HPDE6-E6E7 (cell line): ENCODE measurements around the gene PRXL2B.
A peak's percentile ranks its signal among the peaks of the same experiment; 100 is the strongest.

Experiments
- DNase-seq: peaks from one replicate; pipeline ENCODE4 v3.0.0; 2011; ENCODE audit warnings: missing footprints; ENCODE audit errors: extremely low spot score

Gene PRXL2B

DNA sequence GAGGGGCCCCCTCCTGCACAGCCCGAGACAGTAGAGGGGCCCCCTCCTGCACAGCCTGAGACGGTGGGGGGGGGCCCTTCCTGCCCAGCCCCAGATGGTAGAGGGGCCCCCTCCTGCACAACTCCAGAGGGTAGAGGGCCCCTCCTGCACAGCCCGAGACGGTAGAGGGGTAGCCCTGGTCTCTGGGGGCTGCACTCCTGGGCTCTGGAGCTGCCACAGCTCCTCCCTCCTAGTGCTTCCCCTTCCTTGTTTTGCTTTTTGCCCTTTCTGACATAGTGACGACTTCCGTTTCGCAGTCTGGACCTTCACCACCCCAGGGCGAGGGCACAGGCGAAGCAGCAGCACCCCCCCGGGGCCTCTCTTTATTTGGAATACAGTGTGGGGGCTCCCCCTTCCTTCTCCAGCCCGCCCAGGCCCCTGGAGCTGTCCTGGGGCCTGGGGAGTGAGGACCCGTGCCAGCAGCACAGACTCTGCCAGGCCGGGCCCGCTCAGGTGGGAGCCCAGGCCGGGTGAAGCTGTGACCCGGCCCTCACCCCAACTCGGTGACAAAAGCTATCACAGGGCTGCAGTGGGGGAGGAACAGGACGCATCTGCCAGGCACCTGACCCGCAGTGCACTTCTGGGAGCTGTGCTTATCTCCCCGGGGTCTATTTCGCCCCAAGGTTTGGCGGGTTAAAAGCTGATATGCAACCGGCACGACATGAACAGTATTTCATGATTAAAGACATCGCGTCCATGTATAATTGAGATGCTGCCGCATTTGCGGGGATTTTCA is 1.1 kb upstream of the PRXL2B start:
- peak; percentile 26 for DNase-seq

DNA sequence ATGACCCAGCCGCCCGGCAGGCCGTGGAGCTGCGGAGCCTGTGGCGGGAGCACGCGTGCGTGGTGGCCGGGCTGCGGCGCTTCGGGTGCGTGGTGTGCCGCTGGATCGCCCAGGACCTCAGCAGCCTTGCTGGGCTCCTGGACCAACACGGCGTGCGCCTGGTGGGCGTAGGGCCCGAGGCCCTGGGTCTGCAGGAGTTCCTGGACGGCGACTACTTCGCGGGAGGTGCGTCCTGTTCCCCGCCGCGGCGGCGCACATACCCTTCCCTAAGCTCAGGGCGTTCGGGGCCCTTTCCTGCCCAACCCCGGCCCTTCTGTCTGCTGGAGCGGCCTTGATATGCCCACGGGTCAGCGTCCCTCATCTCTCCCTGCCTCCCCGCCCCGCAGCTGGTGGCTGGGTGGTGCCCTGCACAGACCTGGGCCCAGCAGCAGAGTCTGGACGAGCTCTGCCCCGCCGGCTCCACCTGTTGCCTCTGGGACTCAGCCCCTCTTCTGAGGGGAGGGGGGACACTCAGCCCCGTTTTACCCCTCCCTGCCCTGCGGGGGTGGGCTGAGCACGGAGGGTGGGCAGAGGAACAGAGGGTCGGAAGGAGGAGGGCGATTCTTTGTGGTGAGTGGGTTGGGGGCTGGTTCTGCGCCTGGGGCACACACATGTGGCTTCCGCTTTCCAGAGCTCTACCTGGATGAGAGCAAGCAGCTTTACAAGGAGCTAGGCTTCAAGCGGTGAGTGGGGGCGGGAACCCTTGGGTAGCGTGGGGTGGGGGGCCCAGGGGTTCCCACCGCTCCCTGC is 688 bp downstream of the PRXL2B start:
- DNase-seq, result no peak

DNA sequence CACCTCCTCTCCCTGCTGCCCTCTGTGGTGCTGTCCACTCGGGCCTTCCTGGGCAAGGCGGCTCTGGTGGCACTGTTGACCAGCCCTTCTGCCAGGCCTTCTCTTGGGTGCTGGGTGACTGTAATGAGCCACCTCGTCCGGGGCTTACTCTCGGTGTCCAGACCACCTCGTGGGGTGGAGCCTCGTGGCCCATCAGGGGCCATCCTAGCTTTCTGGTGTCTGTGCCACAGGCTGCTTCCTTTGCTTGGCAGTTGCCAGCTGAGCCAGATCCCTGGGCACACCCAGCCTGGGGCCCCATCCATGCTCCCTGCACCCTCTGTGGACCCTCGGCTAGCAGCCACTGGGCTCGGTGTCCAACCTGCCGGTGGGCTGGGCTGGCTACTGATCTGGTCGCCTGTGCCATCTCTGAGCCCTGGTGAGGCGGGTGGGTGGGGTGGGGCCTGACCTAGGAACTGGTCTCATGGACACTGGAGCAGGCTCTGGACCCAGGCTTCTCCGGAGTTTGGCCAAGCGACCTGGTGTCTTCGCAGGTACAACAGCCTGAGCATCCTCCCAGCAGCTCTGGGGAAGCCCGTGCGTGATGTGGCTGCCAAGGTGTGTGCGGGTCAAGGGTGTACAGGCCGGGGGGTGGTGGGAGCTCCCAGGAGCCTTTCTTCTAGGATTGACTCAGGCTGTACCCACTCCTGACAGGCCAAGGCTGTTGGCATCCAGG is 1.4 kb downstream of the PRXL2B start:
- no peak for DNase-seq

DNA sequence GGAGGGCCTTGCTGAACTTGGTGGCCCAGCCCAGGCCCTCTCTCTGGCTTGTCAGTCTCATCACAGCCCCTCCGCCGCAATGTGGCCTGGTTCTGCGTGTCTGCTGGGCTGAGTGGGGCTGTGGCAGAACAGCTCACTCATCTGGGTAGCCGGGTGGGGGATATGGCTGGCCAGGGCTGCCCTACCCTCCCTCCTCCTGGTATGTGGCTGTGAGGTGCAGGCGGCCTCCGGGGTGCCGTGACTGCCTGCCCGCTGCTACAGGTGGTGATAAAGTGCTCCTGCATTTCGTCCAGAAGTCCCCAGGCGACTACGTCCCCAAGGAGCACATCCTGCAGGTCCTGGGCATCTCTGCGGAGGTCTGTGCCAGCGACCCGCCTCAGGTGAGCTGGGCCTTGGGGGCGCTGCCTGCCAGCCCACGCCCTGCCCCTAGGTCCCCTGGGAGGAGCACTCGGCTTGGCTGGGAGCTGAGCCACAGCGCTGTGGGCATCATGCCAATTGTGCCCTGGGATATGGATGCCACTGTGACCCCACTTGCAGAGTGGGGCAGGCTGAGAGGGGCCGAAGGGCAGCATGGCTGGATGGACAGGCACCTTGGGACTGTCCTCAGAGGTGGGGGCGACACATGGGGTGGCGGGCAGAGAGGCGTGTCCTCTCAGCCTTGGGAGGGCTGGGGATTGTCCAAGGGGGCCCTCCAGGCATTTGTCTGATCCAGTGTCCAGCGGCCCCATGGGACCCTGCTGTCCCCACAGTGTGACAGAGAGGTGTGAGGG is 2.3 kb downstream of the PRXL2B start:
- DNase-seq, result no peak

DNA sequence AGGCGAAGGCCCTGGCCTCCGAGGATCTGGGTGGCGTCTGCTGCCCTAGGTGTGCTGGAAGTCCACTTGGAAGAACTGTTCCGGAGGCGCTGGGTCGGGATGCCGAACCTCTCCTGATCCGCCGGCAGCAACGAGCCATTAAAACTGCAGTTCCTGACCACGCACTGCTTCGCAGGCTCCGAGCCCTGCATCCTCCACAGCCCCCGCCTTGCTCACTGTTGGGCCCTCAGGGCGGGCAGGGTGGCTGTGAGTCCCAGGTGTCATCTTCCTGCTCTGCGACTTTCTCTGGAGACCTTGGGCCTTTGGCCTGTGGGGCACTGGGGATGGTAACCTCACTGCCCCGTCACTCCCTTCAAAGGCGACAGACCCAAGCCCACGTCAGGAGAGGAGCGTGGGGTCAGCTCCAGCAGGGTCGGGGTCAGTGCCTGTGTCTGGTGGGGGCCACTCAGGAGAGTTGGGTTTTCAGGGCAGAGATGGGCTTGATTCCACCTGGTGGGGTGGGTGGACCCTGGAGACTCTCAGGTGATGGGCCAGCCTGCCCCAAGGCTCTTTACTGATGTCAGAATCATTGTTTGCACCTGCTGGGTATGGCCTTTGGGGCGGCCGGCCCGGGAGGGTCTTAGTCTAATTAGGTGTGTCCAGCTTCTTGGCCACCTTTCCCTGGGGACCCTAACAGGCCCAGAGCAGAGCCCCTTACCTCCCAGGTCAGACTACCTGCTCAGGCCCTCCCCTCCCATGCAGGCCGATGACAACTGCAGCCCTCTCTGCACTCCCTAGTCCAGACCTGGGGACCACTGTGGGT is 3.1 kb downstream of the PRXL2B start:
- DNase-seq, result no peak

DNA sequence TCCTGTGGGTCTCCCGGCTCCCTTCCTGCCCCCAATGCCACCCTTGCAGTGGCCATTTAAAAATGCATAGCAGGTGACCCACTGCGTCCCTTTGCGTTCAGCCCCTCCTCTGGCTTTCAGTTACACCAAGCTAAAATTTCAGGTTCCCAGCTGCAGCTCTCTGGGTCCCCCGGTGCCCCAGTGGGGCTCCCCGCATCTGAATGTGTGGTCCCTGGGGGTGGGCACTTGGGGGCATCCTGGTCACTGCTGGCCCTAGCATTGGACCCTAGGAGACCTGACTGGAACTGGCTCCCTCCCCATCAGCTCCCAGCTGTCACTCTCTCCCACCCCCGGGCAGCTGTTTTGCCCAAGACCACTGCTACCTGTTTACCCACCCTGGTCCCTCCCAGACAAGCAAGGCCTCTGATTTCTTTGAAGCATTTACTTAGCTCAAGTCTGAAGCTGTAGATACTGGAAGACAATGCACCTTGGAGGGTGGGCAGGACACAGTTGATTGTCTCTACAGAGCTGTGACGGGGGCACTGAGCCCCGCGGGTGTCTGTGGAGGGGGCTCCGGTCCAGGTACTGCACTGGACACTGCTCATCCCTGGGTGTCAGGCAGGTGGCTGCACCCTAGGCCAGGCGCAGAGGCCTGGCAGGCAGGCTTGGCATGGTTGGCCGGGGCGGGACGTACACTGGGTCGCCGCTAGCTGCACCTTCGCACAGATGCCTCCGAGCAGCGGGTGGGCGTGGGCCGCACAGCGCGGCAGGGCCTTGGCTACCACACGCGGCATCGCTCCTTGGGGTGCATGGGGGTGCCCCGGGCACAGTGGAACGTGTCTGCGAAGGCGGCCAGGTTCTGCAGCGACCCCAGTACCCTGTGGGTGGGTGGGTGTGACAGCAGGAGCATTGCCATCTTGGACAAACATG is 3.9 kb downstream of the PRXL2B start:
- DNase-seq, result no peak

DNA sequence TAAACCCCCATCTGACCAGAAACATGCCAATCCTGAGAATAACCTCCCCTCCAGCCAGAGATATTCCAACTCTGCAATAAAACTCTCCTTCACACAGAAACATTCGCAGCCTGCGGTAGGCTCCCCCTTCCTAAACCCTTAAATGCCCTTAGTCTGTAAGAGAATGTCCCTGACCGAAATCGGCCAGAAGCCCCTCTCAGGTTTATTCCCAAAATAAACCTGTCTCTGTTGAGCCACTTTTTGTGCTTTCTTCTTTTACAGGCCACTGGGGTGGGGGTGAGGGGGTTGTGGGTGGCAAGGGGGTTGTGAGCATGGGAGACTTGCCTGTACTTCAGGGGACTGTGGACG is 4.6 kb downstream of the PRXL2B start:
- no peak for DNase-seq

DNA sequence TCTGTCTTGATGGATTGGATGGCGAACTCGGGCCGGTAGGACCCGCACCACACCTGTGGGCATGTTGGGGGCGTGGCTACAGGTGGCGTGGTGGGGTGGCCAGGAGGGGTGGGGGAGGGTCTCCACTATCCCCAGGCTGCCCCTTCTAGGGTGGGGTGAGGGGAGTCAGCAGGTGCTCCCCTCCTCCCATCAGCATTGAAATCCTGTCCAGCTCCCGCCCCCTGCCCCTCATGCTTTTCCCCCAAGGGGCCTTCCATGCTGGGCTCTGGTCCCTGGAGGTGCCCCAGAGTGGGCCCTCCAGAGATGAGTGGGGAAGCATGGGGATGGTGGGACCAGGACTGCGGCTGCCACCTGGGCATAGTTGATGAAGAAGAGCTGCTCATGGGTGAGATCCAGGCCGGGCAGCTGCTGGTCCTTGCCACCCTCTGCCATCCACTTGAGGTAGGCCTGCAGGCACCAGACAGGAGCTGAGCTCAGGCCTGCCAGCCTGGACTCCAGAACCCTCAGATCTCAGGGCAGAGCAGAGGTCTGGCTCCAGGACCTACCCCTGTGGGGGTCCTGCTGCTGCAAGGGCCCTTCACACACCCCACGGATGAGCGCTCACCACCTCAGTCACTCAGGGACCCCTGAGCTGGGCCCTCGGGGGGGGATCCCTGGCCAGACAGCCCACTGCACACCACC is 5.1 kb downstream of the PRXL2B start:
- DNase-seq, result no peak

DNA sequence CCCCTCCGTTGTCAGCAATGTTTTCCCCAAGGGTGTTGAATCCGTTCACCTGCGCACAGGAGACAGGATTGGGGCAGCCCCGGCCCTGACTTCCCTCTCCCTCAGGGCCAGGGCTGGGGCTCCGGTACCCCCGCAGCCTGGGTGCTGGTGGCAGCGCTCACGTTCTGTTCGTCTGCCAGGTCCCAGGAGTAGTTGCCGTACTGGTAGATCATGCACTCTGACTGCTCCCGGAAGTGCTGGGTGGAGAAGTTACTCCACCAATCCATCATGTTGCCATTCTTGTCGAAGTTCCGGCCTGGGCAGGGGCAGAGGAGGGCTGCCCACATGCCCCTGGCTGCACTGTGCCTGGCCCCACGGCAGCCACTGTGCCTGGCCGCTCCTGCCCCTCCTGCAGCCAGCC is 6.1 kb downstream of the PRXL2B start:
- DNase-seq, result no peak

DNA sequence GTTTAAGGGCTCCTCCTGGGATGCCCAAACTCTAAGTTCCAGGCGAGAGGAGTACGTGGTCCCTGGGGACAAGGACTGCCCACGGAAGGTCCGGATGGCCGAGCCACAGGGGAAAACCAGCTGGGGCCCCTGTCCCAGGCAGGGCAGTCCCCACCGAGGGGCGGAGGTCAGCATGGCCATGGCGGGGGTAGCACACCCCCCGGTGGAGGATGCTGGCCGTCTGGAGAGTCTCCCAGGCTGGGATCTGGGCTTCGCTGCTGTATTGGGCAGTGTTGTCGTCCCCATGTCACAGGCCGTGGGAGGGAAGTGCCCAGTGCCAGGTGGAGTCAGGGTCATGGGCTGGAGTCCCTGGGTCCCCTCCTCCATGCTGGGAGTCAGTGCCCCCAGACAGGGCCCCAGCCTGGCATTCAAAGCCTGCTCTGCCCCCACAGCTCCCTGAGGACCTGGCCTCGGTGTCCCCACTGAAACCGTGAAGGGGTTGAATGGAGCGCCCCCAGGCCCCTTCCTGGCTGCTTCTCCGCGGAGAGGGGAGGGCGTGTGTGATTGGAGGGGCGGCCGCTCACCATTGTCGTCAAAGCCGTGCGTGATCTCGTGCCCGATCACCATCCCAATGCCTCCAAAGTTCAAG is 6.8 kb downstream of the PRXL2B start:
- DNase-seq, result no peak

DNA sequence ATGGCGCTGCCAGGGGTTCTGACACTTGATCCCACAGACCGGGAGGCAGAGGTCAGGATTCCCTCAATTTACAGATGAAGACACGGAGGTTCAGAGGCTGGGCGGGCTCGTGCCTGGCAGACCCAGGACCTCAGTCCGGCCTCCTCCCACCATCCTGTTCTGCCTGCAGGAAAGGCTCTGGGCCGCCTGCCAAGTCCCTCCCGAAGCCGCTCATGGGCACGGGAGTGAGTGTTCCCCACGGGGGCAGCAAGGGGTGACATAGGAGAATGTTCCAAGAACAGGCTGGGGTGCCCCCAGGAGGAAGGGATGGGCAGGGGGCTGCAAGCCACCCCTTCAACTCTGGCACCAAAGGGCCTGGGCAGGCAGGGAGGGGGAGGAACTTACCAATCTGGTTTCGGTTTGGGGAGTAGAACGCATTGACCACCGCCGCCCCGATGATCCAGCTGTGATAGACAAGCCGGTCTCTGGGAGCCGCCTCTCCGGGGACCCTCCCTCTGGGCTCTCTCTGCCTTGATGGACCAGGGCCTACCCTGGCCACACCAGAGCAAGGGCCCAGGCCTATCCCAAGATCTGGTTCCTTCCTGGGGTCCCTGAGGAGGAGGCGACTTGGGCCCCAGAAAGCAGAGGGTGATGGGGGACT is 7.5 kb downstream of the PRXL2B start:
- DNase-seq, result peak; percentile 23

DNA sequence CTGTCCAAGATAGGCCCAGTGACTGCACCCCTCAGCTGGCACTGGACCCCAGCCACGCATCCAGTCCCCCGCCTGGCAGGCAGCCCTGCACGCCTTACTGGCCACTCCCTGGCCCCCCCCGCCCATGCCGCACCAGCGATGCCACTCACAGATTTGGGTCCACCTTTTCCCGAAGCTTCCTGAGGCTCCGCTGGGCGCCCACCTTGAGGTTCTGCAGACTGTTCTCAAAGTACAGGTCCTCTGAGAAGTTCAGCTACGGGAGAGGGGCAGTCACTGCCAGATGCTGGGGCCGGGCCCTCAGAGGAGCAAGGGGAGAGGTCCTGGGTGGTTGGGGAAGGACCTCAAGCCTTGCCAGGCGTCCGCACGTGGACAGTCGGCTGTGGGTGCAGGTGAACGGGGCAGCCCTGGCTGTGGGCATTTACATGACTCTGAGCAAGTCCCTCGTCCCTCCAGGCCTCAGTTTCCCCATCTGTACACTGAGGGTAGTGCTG is 8.1 kb downstream of the PRXL2B start:
- no peak for DNase-seq

DNA sequence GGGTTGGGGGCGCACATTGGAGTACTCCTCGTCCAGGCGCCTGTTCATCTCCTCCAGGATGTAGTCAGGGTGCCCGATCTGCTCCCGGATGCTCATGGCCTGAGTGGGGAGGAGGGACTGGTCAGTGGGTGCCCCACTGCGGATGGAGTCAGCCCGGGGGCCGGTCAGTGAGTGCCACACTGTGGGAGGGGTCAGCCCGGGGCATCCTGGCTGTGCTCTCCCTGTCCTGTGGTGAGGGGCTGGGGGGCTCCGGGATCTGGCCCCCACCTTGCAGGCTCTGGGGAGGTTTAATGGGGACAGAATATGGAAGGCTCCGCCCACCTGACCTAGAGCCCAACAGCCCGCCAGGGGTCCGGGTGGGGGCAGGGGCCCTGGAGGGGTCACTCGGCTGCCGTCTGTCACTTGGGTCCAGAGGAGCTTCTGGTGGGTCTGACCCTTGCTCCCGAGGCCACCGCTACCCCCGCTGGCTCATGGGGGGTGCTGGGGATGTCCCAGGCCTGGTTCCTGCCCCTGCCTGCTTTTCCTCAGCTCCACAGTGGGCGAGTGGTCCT is 8.8 kb downstream of the PRXL2B start:
- DNase-seq, result no peak

DNA sequence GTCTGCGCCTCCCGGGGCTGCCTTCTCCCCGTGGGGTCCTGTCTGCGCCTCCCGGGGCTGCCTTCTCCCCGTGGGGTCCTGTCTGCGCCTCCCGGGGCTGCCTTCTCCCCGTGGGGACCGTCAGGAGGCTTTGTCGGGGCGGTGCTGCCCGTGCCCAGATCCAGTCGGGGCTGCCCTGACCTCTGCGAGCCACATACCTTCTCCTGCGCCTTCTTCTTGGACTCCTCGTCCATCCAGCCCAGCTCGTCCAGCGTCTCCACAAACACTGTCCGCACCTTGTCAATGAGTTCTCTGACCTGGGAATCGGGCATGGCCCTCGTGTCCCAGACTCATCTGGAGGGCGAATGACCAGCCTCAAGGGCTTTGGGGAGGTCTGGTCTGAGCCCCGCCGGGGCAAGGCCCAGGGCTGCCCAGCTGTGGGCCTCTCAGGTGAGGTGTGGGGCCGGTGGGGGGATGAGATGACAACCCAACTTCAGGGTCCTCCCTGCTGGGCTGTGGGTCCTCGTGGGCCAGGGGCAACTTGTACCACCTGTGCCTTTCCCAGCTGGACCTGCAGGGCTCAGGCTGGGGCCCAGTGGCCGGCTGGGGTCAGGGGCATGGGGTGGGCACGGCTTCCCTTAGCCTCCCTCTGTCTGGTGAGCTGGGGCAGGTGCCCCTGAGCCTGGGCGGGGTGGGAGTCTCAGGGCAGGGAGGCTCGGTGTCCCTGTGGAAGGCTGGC is 9.4 kb downstream of the PRXL2B start:
- no peak for DNase-seq

DNA sequence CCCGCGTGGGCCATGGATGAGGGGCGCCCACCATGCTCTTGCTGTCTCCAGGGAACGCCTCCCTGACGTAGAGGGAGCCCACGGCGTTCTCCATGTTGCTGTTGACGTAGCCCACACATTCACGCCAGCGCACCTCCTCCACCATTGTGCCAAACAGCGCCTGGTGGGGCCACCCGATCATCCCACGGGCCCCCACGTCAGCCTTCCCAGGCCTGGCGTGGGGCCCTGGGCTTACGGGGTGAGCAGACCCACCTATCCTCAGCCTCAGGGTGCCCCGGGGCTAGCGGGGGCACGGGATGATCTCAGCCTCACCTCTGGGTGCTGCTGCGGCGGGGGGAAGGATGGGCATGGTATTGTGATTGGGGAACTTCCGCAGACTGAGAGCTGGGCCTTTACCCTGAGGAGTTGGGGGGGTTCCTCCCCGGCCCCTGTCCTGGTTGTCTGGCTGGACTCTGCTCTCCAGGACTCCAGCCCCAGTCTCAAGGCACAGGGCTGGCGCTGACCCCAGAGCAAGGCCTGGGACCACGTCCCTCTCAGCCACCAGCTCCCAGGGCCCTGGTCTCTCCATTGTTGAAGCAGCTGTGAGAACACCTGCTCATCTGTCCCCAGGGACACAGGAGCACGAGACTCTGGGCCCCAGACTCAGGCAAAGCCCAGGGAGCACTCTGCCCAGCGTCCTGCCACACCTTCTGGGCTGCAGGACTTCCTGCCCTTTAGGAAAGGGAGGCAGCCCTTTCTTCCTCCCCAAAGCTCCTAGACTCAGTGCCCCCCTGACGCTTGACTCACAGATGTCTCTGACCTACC is 10.2 kb downstream of the PRXL2B start:
- DNase-seq, result no peak
